ENCODE measurements around the gene ESYT1. TPM values are rescaled to one million over a fixed set of nuclear protein-coding genes. Genes with fewer than 3 reads are reported as not detected.

ESYT1 gene
- total and polyA plus RNA-seq, 9 of the 15 experiments (the other 6 are each of a cell fraction or from before 2014, with no cell fraction given): 132 to 420 (median 164) TPM

GRCh38 chr12:56152132-56152755 is 24.2 kb downstream of the ESYT1 start, which contains the start of gene MYL6B (continued):
- TF ChIP-seq E2F8 (IDR thresholded peaks at IDR 0.05; ENCODE audit: low read depth, partially characterized antibody): peak; percentile 43
- TF ChIP-seq HNRNPUL1 (IDR thresholded peaks at IDR 0.05; ENCODE audit: low read length): no peak
- peak; percentile 71 to 75; a peak in 3 of 4 replicates for TF ChIP-seq SIX5 (IDR thresholded peaks at IDR 0.05; ENCODE audit: borderline replicate concordance in 1 of 2, insufficient read depth in 1 of 2, low read depth in 1 of 2, low read length in 2 of 2)
- TF ChIP-seq NKRF (IDR thresholded peaks at IDR 0.05; ENCODE audit: borderline replicate concordance): peak; percentile 50; the same call in 1 of the 2 replicates
- TF ChIP-seq POLR2H (tag; IDR thresholded peaks at IDR 0.05; ENCODE audit: low read depth): peak; percentile 88
- peak; percentile 86 for TF ChIP-seq ZNF395 (CRISPR knock-in tag; IDR thresholded peaks at IDR 0.05)
- TF ChIP-seq EP300 (IDR thresholded peaks at IDR 0.05; ENCODE audit: low read length): peak; percentile 69; the same call in 1 of the 2 replicates
- no peak for TF ChIP-seq TCFL5 (CRISPR knock-in tag; conservative IDR thresholded peaks at IDR 0.05)
- peak; percentile 34; the same call in 1 of the 2 replicates for TF ChIP-seq ZNF76 (CRISPR knock-in tag; IDR thresholded peaks at IDR 0.05; ENCODE audit: borderline replicate concordance)
- TF ChIP-seq RB1 (IDR thresholded peaks at IDR 0.05; ENCODE audit: low read depth): peak; percentile 71
- TF ChIP-seq TAF9B (IDR thresholded peaks at IDR 0.05; ENCODE audit: partially characterized antibody): peak; percentile 66
- TF ChIP-seq POLR2G (IDR thresholded peaks at IDR 0.05; ENCODE audit: low read depth, low read length): peak; percentile 89
- TF ChIP-seq TEAD4 (IDR thresholded peaks at IDR 0.05; ENCODE audit: low read length): 0 out of 2 replicates have a peak, but pooled peaks have one; percentile 15
- TF ChIP-seq TEAD4 (CRISPR knock-in tag; IDR thresholded peaks at IDR 0.05; ENCODE audit: borderline replicate concordance): no peak
- peak; percentile 42; the same call in 1 of the 2 replicates for TF ChIP-seq HBP1 (CRISPR knock-in tag; IDR thresholded peaks at IDR 0.05)
- peak; percentile 88 for TF ChIP-seq RBFOX2 (IDR thresholded peaks at IDR 0.05; ENCODE audit: low read depth, low read length)
- TF ChIP-seq ZBTB9 (CRISPR knock-in tag; IDR thresholded peaks at IDR 0.05): no peak; the same call in 1 of the 2 replicates

All from K562 (cell line).